ENCODE data around the gene NRSN1.
"Not testable (repeated sequence)": the region's sequence is repeated elsewhere in the genome, so short reads cannot be mapped to it uniquely, and the experiment has no call there.

The NRSN1 gene

GRCh38 chr6:24139080-24139479 is 13.1 kb downstream of the NRSN1 start:
- no peak for TF ChIP-seq CTCF (IDR thresholded peaks at IDR 0.05; ENCODE audit: control insufficient read depth, extremely low read depth, insufficient read depth)
- H3K4me3 ChIP-seq (ENCODE audit: low read depth, low read length) = no peak overlapping the region
- no peak for DNase-seq (ENCODE audit: low read depth)

DNA sequence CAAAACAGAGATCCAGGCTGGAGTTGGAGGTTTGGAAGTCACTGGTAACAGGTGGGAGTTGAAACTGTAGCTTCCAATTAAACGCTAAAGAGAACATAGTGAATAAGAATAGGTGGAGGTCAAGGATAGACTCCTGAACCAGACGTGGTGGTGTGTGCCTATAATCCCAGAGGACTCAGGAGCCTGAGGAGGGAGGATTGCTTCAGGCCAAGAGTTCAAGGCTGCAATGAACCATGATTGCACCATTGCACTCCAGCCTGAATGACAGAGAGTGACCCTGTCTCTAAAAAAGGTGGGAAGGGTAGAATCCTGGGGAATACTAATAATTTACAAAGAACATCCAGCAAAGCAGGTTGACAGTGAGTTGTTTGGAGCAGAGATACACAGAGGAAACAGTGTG is 13.6 kb downstream of the NRSN1 start:
- H3K4me3 ChIP-seq (ENCODE audit: low read depth, low read length) = no peak overlapping the region
- TF ChIP-seq CTCF (IDR thresholded peaks at IDR 0.05; ENCODE audit: control insufficient read depth, extremely low read depth, insufficient read depth) = no peak
- DNase-seq (ENCODE audit: low read depth) = no peak

GRCh38 chr6:24140591-24140990 is 14.6 kb downstream of the NRSN1 start:
- H3K4me3 ChIP-seq (ENCODE audit: low read depth, low read length) = no peak overlapping the region
- no peak for DNase-seq (ENCODE audit: low read depth)
- TF ChIP-seq CTCF (IDR thresholded peaks at IDR 0.05; ENCODE audit: control insufficient read depth, extremely low read depth, insufficient read depth) = no peak

DNA sequence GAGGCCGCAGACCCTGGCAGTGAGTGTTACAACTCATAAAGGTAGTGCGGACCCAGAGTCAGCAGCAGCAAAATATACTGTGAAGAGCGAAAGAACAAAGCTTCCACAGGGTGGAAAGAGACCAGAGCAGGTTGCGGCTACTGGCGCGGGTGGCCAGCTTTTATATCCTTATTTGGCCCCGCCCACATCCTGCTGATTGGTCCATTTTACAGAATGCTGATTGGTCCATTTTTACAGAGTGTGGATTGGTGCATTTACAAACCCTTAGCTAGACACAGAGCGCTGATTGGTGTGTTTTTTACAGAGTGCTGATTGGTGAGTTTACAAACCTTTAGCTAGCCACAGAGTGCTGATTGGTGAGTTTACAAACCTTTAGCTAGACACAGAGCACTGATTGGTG is 16.7 kb downstream of the NRSN1 start:
- DNase-seq (ENCODE audit: low read depth); H3K4me3 ChIP-seq (ENCODE audit: low read depth, low read length): not testable (repeated sequence)

GRCh38 chr6:24145690-24146131 is 19.7 kb downstream of the NRSN1 start:
- DNase-seq (ENCODE audit: low read depth) = no peak
- no peak for TF ChIP-seq CTCF (IDR thresholded peaks at IDR 0.05; ENCODE audit: control insufficient read depth, extremely low read depth, insufficient read depth)
- H3K4me3 ChIP-seq (ENCODE audit: low read depth, low read length) = no peak overlapping the region

DNA sequence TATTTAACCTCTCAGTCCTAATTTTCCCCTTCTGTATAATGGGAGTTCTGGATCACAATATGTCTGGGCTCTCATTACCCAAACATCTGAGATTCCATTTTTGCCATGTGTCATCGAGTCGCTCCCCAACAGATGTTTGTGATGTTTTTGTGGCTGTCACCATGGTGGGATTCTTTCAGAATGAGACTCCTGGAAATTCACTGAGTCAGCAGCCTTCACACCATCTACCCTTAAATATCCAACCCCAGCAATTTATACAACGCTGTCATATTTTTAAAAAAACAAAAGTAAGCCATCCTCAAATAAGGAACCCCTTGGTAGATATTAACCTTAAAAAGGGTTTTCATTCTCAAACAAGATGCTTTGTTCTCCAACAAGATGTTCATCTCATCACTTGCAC is 20.9 kb downstream of the NRSN1 start:
- H3K4me3 ChIP-seq (ENCODE audit: low read depth, low read length) = no peak overlapping the region
- TF ChIP-seq CTCF (IDR thresholded peaks at IDR 0.05; ENCODE audit: control insufficient read depth, extremely low read depth, insufficient read depth) = no peak
- no peak for DNase-seq (ENCODE audit: low read depth)

DNA sequence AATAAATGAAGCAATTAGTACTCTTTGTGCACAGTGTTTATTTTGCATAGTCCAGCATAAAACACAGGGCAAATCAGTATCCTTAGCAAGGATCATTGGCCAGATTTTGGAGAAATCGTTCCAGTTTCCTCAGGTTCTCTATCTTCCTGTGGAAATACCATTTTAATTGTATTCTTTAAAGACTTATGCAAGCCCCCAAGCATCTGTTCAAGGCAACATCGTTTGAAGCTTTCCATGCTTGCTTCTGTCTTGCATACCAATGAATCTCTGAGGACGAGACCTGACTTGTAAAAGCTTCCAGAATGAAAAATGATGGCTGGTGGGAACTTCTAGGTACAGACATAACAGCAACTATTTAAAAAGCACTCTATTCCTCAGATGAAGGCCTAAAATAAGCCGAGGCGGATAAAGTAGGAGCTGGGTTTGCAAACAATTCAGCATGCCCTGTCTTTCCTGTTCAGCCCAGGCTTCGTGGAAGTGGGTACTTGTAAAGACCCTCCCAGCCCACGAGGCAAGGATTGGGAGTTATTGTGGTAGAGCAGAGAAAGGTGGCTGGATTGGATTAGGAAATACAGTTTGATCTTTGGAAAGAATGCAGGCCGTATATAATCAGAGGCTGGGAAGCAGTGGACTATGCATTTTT is 21.6 kb downstream of the NRSN1 start:
- H3K4me3 ChIP-seq (ENCODE audit: low read depth, low read length) = no peak overlapping the region
- no peak for TF ChIP-seq CTCF (IDR thresholded peaks at IDR 0.05; ENCODE audit: control insufficient read depth, extremely low read depth, insufficient read depth)
- DNase-seq (ENCODE audit: low read depth) = no peak

Data from LNCaP clone FGC (cell line).